K562 (cell line): Measurements from ENCODE around the gene ZFYVE27. TPM values are rescaled to one million over a fixed set of nuclear protein-coding genes. Genes with fewer than 3 reads are reported as not detected.

Source experiments
- ATAC-seq: fragments of 200-7000 bp; cut with Tn5 transposase; 3 replicates; pipeline ENCODE4 v1.9.1; 2020; ENCODE audit warnings: moderate library complexity
- BruUV-seq: library from RNA; stranded (reverse); fragments of 400-500 nt; replicated peaks from 2 replicates; lab custom pipeline; 2021; lab: Mats Ljungman, UMichigan
- CTCF ChIA-PET: fragments of 300-600 bp; formaldehyde crosslinking; extraction: SDS; loops from one replicate; lab custom pipeline; 2021; ENCODE audit warnings: low intra/inter-chr PET ratio; lab: Yijun Ruan, JAX
- POLR2A ChIA-PET: fragments of 300-600, 350-650 bp; sonication (Branson Sonifier 250); formaldehyde crosslinking; extraction: SDS; loops from one replicate; lab custom pipeline; 2021; ENCODE audit warnings: antibody characterized with exemption, inconsistent platforms; lab: Yijun Ruan, JAX
- DNase-seq, 4 experiments: peaks; one replicate each; pipeline versions ENCODE4 v3.0.0 to v3.0.0-alpha.2; 2011 to 2018; ENCODE audit warnings: low spot score in 3 of 4, mixed read lengths in 3 of 4; ENCODE audit errors: extremely low read depth in 1 of 4
- FAIRE-seq: peaks from 2 replicates; lab custom pipeline; 2011; peaks lifted over from hg19 to GRCh38; lab: Jason Lieb, UNC
- H2AFZ ChIP-seq: 2 replicates; pipeline ENCODE4 v1.6.0; 2011; ENCODE audit warnings: low read depth, low read length, control low read depth, inconsistent platforms
- H3K27ac ChIP-seq: fragments of 200-600 bp; 3 replicates; pipeline ENCODE4 v1.8.0; 2011; ENCODE audit warnings: low read depth, mild to moderate bottlenecking, control low read depth, inconsistent platforms, low read length, moderate library complexity, mixed read lengths; ENCODE audit errors: extremely low read depth
- H3K27me3 ChIP-seq, 2 experiments: fragments of 300-600 bp in 1 of 2; 2 replicates in 1 of 2; 3 replicates in 1 of 2; pipeline versions ENCODE4 v1.6.0 to v1.8.0; 2011; ENCODE audit warnings: inconsistent platforms in 2 of 2, low read length in 2 of 2, mild to moderate bottlenecking in 1 of 2, mixed read lengths in 1 of 2, moderate library complexity in 1 of 2; ENCODE audit not compliant: control insufficient read depth in 2 of 2, insufficient read depth in 2 of 2
- H3K36me3 ChIP-seq: fragments of 300-600 bp; 3 replicates; pipeline ENCODE4 v1.8.0; 2011; ENCODE audit warnings: mild to moderate bottlenecking, low read length, inconsistent platforms; ENCODE audit not compliant: control insufficient read depth, insufficient read depth
- H3K4me1 ChIP-seq, 2 experiments: fragments of 200-600 bp in 1 of 2; replicated peaks in 1 of 2; 2 replicates in 1 of 2; 3 replicates in 1 of 2; pipeline versions ENCODE4 v1.5.1 to v1.8.0; 2011; ENCODE audit warnings: inconsistent platforms in 2 of 2, low read length in 2 of 2, mild to moderate bottlenecking in 1 of 2, mixed read lengths in 1 of 2, moderate library complexity in 1 of 2; ENCODE audit not compliant: control insufficient read depth in 2 of 2, insufficient read depth in 2 of 2
- H3K4me2 ChIP-seq: 2 replicates; pipeline ENCODE4 v1.6.1; 2011; ENCODE audit warnings: low read length, control low read depth, inconsistent platforms, mixed read lengths; ENCODE audit not compliant: insufficient read depth
- H3K4me3 ChIP-seq: fragments of 200-600 bp; sonication (generic), shearing (Covaris generic); 2 replicates; pipeline ENCODE4 v1.5.1; 2016; ENCODE audit warnings: control low read depth, inconsistent platforms
- H3K79me2 ChIP-seq: fragments of 200-600 bp; 3 replicates; pipeline ENCODE4 v1.8.0; 2011; ENCODE audit warnings: low read length, inconsistent platforms; ENCODE audit not compliant: control insufficient read depth, insufficient read depth
- H3K9ac ChIP-seq, 2 experiments: 2 replicates each; pipeline versions ENCODE4 v1.6.0 to v1.6.1; 2011; ENCODE audit warnings: low read depth in 2 of 2, low read length in 2 of 2, control low read depth in 1 of 2, inconsistent platforms in 1 of 2, mild to moderate bottlenecking in 1 of 2, mixed read lengths in 1 of 2; ENCODE audit not compliant: insufficient read depth in 1 of 2
- H3K9me1 ChIP-seq: one replicate; pipeline ENCODE4 v1.6.0; 2011; ENCODE audit warnings: inconsistent platforms, mild to moderate bottlenecking, low read length, moderate library complexity; ENCODE audit not compliant: control insufficient read depth, insufficient read depth
- H3K9me3 ChIP-seq: replicated peaks from 2 replicates; pipeline ENCODE4 v1.5.1; 2011; ENCODE audit warnings: low read depth, low read length, inconsistent platforms; ENCODE audit not compliant: control insufficient read depth, insufficient read depth
- H4K20me1 ChIP-seq: replicated peaks from 2 replicates; pipeline ENCODE4 v1.6.1; 2011; ENCODE audit warnings: low read length, inconsistent platforms, mixed read lengths; ENCODE audit not compliant: control insufficient read depth, insufficient read depth
- CBFB ChIP-seq: sonication (generic); formaldehyde crosslinking; IDR thresholded peaks from 2 replicates; pipeline ENCODE4 v1.4.0; 2020; ENCODE audit warnings: mild to moderate bottlenecking, missing genetic modification reagents
- EZH2 ChIP-seq: IDR thresholded peaks from 2 replicates; pipeline ENCODE4 v1.6.1; 2012; ENCODE audit warnings: low read depth, mild to moderate bottlenecking, inconsistent platforms, low read length, borderline replicate concordance
- FOXA3 ChIP-seq, 2 experiments: fragments of 450-650 bp in 1 of 2; sonication (generic) in 1 of 2; formaldehyde crosslinking; IDR thresholded peaks in 1 of 2; conservative IDR thresholded peaks in 1 of 2; 2 replicates each; pipeline versions ENCODE4 v1.4.0 to v1.8.0; 2020 to 2022; ENCODE audit warnings: mild to moderate bottlenecking in 2 of 2, missing genetic modification reagents in 1 of 2
- KLF16 ChIP-seq: IDR thresholded peaks from 2 replicates; pipeline ENCODE4 v1.6.1; 2016; ENCODE audit warnings: antibody characterized with exemption
- PCBP1 ChIP-seq: fragments of 200-400 bp; formaldehyde crosslinking; IDR thresholded peaks from 2 replicates; pipeline ENCODE4 v1.6.1; 2018; ENCODE audit warnings: mild to moderate bottlenecking, low read depth, low read length; ENCODE audit not compliant: poor library complexity, severe bottlenecking
- RBM39 ChIP-seq: fragments of 200-400 bp; formaldehyde crosslinking; optimal IDR thresholded peaks from 2 replicates; pipeline ENCODE3; 2018; ENCODE audit warnings: low read depth, low read length
- SAP30 ChIP-seq: fragments of 200-600 bp; sonication (generic); IDR thresholded peaks from 2 replicates; pipeline ENCODE4 v1.6.1; 2012; ENCODE audit warnings: borderline replicate concordance, low read depth, mild to moderate bottlenecking, moderate library complexity, low read length, control low read depth, inconsistent platforms; ENCODE audit not compliant: insufficient read depth, poor library complexity, severe bottlenecking
- SP1 ChIP-seq: sonication (generic); formaldehyde crosslinking; IDR thresholded peaks from 2 replicates; pipeline ENCODE4 v1.8.1; 2022; ENCODE audit warnings: mild to moderate bottlenecking, missing genetic modification reagents
- TARDBP ChIP-seq: fragments of 450-650 bp; IDR thresholded peaks from 2 replicates; pipeline ENCODE4 v1.6.1; 2016
- TBP ChIP-seq: optimal IDR thresholded peaks from 2 replicates; pipeline ENCODE3; 2011; ENCODE audit warnings: low read depth, low read length, improper control_type of control experiment
- THAP12 ChIP-seq: fragments of 250-450 bp; sonication (Bioruptor Pico); IDR thresholded peaks from 2 replicates; pipeline ENCODE4 v1.9.0; 2021; ENCODE audit warnings: mild to moderate bottlenecking, inconsistent platforms
- TOE1 ChIP-seq, 2 experiments: fragments of 450-650 bp in 1 of 2; sonication (generic) in 1 of 2; formaldehyde crosslinking in 1 of 2; IDR thresholded peaks; 2 replicates each; pipeline versions ENCODE4 v1.7.1 to v1.8.0; 2016 to 2022; ENCODE audit warnings: borderline replicate concordance in 2 of 2, mild to moderate bottlenecking in 2 of 2, antibody characterized with exemption in 1 of 2, inconsistent platforms in 1 of 2, low read depth in 1 of 2, missing genetic modification reagents in 1 of 2, moderate library complexity in 1 of 2
- ZNF766 ChIP-seq: fragments of 200-800 bp; sonication (Bioruptor generic); conservative IDR thresholded peaks from 2 replicates; pipeline ENCODE4 v1.6.1; 2016; ENCODE audit warnings: missing genetic modification characterization, missing compliant biosample characterization
- WGBS: fragments of 100-300 bp; shearing (Covaris generic); methylation state at CpG from one replicate; pipeline ENCODE4 v1.1.6; 2016; ENCODE audit warnings: low coverage, mixed read lengths; ENCODE audit not compliant: insufficient coverage; ENCODE audit errors: missing lambda C conversion rate; 5-methylcytosine and 5-hydroxymethylcytosine counted together
- in situ Hi-C: fragments of 300-500 bp; cut with MboI; formaldehyde crosslinking; loops from 4 replicates; pipeline ENCODE4 v1.15.0; 2018; ENCODE audit warnings: inconsistent platforms, mixed read lengths
- intact Hi-C: fragments of 100-400 bp; cut with micrococcal nuclease; formaldehyde crosslinking; loops from 2 replicates; pipeline ENCODE4 v1.14.2; 2022
- polyA plus RNA-seq, 8 experiments: library from polyadenylated mRNA; depleted of rRNA in 4 of 8; stranded (reverse) in 5 of 8; unstranded in 3 of 8; fragments of >200 nt; fragmentation: Nextera tagmentation in 2 of 8; fragmentation: Illumina TruSeq in 1 of 8; extraction: Ambion mirVana in 2 of 8; extraction: Trizol in 1 of 8; gene quantifications; 2 replicates each; pipeline versions ENCODE4 v1.2.1 to v1.2.3, GENCODE V29; 2011 to 2014; ENCODE audit warnings: inconsistent platforms in 1 of 8, missing spikeins in 1 of 8
- total RNA-seq, 7 experiments: library from RNA; depleted of rRNA in 6 of 7; stranded (reverse); fragments of >200 nt in 6 of 7; fragmentation: Illumina TruSeq in 2 of 7; extraction: Trizol in 2 of 7; gene quantifications; 2 replicates each; pipeline versions ENCODE4 v1.2.1 to v1.2.3, GENCODE V29; 2011 to 2021; ENCODE audit warnings: low replicate concordance in 1 of 7
- TF ChIP-seq, protein P1 (sequence below): fragments of 450-650 bp; IDR thresholded peaks from 2 replicates; pipeline ENCODE4 v1.6.1; 2018; ENCODE audit not compliant: partially characterized antibody

ZFYVE27 gene
- total and polyA plus RNA-seq, 9 of the 15 experiments (the other 6 are each of a cell fraction or from before 2014, with no cell fraction given), result 0.81 to 21.9 (median 15.3) TPM

DNA sequence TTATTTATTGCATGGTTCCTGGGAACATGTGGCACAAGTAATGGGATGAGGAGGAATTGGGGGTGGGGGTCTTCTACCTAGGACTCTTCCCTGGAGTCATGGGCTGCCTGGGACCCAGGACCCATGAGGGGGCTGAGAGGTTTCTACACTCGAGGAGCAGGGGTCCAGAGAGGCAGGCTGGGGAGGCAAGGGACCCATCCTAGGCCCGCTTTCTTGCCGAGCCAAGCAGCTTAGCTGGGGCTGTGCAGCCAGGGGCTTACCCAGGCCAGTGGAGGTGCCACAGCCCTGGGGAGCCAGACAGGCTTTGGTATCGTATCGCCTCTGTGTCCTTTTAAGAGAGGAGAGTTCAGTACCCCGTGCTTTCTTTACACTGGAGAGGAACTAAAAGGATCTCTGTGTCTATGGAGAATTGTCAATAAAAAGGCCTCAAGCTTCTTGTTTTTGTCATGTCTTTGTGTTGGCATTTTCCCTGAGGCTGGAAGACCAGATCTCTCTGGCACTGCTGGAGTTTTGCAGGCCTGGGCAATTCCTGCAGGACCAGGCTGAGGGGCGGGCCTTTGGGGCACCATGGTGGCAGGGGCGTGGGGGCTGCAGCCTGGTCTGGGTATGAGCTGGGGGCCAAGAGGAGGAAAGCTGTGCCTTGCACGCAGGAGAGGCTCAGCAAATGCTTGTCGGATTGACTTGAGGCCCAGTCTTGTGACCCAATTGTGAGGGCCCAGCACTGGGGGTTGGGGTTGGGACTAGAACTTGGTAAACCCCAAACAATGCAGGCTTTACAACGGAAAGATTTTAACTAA is 23.7 kb downstream of the ZFYVE27 start:
- Histone ChIP-seq H3K9ac (no peak overlapping the region), H3K27ac (no peak overlapping the region), H3K27me3 (no peaks in the 10 kb centered on the region), H3K36me3 (peaks cover 45% of the 10 kb centered on the region; the same call in 2 of the 3 replicates), H4K20me1 (no peaks in the 10 kb centered on the region; the same call in 1 of the 2 replicates), H3K9me1 (no peaks in the 10 kb centered on the region), H3K79me2 (no peaks in the 10 kb centered on the region), H3K4me2 (no peak overlapping the region), H2AFZ (no peak overlapping the region), H3K9me3 (no peaks in the 10 kb centered on the region), H3K4me3 (no peak overlapping the region), H3K4me1 (peaks cover 0 to 6% of the 10 kb centered on the region in 2 experiments; a peak in 2 of 5 replicates)
- in situ Hi-C loops, result loop anchor here (25.0 kb wide), 1 partner anchor 102 kb away; no protein-coding TSS in a partner anchor
- FAIRE-seq (no peak), ATAC-seq (no peak), DNase-seq (no peak)
- ChIA-PET POLR2A (no interaction called here), CTCF (interaction anchor here (2.6 kb wide), 1 partner anchor 108 kb away, joined by 17 read pairs; no protein-coding TSS in a partner anchor)
- WGBS, result 74% methylated on average over 7 of the region's 11 CpGs
- BruUV-seq, result TSS peak; percentile 17
- intact Hi-C loops, result no loop called here
- TF ChIP-seq CBFB (CRISPR knock-in tag) (no peak), EZH2 (no peak), SP1 (no peak), KLF16 (no peak), FOXA3 (CRISPR knock-in tag; conservative IDR thresholded peaks at IDR 0.05 in 1 of 2, IDR thresholded peaks at IDR 0.05 in 1 of 2) (no peak), RBM39 (no peak), THAP12 (no peak), PCBP1 (no peak), TBP (no peak), SAP30 (no peak), TOE1 (IDR thresholded peaks at IDR 0.05; ENCODE audit: borderline replicate concordance) (no peak), TOE1 (CRISPR knock-in tag; IDR thresholded peaks at IDR 0.05; ENCODE audit: borderline replicate concordance, low read depth) (no peak), TARDBP (no peak), ZNF766 (CRISPR knock-in tag) (no peak)
- TF ChIP-seq, protein P1, sequence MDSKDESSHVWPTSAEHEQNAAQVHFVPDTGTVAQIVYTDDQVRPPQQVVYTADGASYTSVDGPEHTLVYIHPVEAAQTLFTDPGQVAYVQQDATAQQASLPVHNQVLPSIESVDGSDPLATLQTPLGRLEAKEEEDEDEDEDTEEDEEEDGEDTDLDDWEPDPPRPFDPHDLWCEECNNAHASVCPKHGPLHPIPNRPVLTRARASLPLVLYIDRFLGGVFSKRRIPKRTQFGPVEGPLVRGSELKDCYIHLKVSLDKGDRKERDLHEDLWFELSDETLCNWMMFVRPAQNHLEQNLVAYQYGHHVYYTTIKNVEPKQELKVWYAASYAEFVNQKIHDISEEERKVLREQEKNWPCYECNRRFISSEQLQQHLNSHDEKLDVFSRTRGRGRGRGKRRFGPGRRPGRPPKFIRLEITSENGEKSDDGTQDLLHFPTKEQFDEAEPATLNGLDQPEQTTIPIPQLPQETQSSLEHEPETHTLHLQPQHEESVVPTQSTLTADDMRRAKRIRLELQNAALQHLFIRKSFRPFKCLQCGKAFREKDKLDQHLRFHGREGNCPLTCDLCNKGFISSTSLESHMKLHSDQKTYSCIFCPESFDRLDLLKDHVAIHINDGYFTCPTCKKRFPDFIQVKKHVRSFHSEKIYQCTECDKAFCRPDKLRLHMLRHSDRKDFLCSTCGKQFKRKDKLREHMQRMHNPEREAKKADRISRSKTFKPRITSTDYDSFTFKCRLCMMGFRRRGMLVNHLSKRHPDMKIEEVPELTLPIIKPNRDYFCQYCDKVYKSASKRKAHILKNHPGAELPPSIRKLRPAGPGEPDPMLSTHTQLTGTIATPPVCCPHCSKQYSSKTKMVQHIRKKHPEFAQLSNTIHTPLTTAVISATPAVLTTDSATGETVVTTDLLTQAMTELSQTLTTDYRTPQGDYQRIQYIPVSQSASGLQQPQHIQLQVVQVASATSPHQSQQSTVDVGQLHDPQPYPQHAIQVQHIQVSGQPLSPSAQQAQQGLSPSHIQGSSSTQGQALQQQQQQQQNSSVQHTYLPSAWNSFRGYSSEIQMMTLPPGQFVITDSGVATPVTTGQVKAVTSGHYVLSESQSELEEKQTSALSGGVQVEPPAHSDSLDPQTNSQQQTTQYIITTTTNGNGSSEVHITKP, result no peak
